HTERT RPE-1 (cell line): ENCODE measurements around the gene ZFP36L2.

ENCODE experiments used
- in situ Hi-C: fragments of 300-500 bp; cut with MboI; formaldehyde crosslinking; loops from 4 replicates; pipeline ENCODE4 v1.14.3; 2020; ENCODE audit warnings: low sequenced_read_pairs

ZFP36L2 gene

DNA sequence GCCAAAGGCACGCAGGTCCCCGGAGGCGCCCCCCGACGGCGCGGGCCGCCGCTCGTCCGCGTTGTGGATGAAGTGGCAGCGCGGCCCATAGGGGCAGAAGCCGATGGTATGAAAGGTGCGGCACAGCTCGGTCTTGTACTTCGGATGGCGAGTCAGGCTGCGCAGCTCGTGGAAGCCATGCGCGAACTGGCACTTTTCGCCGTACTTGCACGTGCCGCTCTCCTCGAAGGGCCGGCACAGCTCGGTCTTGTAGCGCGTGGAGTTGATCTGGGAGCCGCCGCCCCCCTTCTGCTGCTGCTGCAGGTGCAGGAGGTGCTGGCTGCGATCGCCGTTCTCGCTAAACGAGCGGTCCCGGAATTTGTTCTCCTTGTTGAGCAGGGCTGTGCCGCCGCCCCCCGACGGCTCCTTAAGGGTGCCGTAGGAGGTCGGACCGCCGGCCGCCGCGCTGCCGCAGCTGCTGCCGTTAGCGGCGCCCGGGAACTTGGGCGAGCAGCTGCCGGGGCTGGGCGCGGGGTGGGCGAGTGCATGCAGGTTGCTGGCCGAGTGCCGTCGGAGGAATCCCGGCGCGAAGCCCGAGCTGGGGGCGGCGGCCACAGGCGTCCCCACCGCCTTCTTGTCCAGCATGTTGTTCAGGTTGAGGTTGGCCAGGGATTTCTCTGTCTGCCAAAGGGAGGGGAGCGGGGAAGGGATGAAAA is 1.2 kb downstream of the ZFP36L2 start:
- in situ Hi-C loops: no loop called here

DNA sequence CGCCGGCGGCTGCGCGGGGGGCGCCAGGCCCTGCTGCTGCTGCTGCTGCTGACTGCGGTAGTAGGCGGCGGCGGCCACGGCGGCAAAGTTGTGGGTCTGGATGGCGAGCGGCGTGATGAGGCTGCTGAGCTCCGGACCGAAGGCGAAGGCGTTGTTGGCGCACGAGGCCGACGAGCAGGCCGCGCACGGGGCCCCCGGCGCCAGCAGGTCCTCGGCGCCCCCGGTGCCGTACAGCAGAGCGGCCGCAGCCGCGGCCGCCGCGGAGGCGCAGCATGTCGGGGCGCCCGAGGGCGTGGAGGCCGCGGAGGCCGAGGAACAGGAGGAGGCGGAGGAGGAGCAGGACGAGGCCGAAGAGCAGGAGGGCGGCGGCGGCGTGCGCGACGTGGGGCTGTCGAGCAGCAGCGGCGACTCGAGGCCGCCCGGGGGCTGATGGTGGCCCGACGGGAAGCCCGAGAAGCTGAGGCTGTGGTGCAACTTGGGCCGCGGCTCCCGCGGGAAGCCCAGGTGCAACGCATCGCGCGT is 1.8 kb downstream of the ZFP36L2 start:
- in situ Hi-C loops: no loop called here

DNA sequence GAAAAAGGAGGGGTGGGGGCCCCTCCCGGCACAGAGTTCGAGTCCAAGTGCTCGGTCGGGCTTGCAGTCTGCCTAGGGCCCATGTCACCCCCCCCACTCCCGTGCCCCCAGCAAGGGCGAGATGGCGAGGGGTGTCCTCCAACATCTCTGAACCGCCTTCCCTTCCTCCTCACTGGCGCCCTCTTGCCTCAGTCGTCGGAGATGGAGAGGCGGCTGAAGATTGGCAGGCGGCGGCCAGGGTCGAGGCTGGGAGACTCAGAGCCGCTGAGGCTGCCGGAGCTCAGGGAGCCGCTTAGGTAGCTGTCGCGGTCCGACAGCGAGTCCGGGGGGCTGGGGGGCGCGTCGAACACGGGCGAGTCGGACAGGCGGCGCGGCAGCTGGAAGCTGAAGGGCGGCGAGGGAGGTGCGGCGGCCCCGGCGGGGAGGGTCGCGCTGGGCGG is 2.3 kb downstream of the ZFP36L2 start:
- in situ Hi-C loops: no loop called here

DNA sequence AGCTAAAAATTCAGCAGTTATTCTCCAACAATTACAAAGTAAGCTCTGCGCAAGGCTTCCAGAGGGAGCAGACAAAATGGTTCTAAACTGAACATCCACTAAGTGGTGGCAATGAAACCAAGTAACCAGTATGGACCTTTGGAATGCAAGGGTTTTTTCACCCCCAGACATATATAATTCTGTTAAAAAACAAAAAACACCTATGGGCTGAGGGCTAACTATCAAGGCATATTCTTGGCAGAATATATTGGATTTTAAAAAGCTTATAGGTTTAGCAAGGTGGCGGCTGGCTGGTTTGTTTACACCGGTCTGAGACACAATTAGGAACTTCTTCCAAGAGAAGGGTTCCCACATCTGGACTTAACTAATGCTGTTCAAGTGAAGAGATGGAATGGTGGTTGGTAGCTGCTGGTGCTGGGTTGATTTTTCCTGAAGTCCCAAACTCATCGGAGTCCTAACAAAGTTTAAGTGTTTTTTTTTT is 2.8 kb downstream of the ZFP36L2 start:
- in situ Hi-C loops: no loop called here

DNA sequence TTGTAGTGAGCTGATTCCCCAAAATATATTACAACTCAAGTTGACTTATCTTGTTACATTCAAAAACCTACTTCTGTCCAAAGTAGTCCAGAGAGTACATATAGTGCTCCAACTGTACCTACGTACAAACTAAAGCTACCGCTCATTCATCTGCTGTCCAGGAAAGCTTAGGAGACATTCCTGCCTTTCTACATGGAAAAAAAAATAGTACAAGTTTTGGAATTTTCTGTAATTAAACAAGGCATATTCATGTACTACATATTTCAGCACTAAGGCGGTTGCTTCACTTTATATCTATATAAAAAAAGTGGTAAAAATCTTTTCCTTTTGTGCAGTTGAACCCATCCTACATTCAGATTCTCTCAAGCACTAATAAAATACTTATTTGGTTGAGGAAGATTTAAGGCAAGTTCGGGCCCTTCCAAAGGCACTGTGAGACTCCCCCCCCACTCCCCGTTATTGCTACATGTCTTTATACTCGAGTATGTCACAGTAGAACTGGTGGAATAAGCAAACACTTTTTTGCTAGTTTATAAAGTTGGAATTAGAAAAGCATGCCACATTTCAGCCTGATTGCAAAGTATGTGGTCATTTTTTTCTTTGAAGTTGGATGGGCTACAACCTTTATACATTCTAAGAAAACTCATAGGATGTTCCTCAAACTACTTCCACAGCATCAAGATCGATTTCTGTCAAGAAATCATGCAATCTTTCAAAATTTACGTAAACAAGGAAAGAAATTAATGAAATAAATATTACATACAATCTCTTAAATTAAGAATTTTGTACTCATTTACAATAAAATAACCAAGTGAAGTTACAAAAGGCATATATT is 3.7 kb downstream of the ZFP36L2 start:
- in situ Hi-C loops: no loop called here

DNA sequence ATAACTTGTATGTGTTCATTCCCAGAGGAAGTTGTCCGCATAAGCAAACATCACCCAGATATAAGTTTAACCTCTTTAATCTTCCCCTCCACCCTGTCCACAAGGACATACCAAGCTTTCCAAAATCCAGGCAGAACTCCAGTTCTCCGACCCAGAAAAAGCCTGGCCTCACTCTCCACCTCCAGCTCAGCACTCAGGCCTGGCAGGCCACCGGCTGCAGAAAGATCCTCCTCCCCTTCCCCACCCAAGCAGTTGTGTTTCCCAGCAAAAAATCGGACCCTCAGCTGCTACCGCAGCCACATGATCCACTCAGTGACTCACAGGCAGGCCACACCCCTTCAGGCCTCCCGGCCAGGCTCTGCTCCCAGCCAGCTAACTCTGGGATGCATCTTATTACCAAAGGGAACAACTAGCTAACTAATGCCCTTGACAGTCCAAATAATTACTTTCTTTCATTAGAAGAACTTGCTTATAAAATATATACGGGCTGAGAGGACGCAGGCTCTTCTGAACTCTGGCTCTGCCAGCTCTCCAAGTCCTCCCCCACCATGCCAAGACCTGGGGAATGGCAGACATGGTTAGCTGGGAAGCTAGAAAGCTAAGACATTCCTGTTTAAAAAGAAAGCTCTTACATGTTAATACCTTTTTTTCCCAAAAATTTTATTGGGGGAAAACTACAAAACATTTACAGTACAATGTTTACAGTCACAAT is 4.5 kb downstream of the ZFP36L2 start:
- in situ Hi-C loops: no loop called here

DNA sequence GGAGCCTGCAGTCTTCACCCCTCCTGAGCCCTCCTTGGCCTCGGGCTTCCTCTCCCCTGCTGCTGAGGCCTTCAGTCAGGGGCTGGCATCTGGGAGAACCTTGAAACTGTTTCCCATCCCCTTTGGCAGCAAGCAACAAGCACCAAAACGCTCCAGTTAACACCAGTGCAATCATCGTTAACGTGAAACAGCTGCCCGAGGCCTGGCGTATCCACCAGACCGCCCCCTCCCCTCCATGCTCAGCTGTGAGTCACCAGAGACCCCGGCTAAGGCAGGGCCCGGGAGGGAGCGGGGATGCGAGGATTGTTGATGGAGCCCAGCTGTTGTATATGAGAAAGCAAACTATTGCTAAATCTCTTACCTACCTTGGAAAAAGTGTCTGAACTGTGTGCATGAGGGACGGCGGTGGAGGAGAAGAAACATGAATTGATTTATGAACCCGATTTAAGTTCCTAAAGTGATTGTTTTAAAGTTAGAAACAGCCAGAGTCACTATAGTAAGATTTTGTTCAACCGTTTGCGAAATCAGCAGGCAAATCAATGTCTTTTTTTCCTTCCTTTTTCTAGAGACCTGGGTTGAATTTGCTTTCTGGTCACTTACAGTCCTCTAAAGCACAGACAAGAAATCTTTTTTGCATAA is 5.2 kb downstream of the ZFP36L2 start:
- in situ Hi-C loops: no loop called here

DNA sequence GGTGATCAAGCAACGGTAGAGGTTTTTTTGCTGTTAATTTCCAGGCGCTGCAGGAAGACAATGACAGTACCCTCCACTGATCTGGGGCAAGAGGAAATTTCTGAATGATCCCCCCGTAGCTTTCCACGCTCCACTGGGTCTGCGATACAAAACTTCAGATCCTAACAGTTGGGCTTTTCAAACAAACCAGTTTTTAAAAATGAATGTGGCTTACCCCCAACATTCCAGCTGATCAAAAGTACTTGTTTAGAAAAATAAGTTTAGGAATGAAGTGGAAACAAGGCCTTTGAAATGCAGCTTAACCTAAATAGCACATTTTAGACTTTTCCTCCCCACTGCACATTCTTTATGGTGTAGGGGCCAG is 5.7 kb downstream of the ZFP36L2 start:
- in situ Hi-C loops: no loop called here

DNA sequence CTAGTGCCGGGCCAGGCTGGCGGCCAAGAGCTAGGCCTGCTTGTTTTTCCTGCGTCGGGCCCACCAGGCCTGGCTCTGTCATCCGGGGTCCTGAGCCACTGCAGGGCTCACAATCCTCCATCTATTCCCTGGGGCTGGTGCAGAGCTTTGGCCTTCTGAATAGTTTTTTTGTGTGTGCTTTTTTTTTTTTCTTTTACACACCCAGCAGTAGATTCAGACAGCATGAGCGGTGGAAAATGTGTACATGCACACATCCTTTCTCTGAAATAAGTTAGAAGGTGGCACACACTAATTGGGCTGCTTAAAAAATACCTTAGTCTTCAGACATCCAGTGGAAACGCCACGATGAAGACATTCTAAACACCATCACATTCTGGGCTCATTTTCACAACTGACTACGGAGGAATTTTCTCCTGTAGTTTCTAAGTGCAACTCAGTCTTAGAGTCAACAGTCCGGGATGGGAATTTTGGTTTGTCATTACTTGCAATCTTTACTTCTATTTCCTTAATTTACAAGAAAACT is 6.1 kb downstream of the ZFP36L2 start:
- in situ Hi-C loops: no loop called here

DNA sequence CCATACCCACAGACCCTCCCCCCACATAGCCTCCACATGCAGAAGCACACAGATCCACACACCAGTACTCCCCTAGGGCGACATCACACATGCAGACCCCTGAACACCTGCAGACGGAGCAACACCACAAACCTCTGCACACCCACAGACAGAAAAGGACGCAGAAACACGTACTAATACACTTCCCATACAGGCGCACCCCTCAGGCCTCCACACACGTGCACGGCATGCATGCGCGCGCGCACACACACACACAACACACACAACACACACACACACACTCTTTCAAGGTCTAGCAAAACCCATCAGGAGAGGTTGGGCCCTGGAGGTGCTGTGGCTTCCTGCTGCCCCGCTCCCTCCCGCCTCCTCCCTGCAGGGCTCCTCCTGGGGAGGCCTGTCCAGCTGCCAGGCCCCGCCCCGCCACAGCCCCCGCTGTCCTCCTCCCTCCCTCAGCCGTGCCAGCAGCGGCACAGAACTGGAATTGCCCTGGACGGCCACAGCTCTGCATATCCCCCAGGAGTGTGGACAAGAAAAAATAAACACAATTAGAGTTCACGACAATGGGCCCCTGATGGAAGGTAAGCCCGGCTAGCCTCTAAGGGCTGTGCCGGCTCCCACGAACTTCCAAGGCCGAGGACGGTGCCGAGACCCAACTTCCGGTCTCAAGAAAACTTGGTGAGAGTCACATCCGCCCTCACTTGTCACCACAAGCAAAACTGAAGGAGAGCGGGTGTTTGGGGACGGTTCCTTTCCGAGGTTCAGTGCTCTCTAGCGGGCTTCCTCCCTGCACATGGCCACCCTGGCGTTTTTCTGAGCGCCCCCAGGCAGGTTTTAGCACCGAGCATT is 6.8 kb downstream of the ZFP36L2 start:
- in situ Hi-C loops: no loop called here

DNA sequence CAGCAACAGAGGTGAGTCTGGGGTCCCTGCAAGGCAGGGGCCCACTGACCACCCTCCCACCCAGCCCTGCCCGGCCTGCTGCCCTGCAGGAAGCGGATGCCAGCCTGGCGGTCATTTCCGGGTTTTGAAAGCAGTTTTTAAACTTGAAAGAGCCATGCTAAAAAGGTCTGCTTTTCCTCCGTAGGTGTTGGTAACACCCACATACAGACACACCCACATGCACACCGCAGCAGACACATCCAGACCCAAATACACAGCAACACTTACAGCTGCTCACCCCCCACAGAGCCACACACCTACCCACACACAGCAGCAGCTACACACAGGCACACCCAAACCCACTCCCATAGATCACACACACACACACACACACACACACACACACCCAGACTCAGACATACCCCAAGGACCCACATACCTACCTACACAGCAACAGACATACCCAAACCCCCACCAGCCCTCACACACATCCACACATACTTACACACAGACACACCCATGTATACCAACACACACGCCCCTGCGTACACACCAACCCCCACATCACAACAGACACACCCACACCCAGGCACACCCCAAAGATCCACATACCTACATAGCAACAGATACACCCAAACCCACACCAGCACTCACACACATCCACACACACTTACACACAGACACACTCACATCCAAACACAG is 7.6 kb downstream of the ZFP36L2 start:
- in situ Hi-C loops: no loop called here

DNA sequence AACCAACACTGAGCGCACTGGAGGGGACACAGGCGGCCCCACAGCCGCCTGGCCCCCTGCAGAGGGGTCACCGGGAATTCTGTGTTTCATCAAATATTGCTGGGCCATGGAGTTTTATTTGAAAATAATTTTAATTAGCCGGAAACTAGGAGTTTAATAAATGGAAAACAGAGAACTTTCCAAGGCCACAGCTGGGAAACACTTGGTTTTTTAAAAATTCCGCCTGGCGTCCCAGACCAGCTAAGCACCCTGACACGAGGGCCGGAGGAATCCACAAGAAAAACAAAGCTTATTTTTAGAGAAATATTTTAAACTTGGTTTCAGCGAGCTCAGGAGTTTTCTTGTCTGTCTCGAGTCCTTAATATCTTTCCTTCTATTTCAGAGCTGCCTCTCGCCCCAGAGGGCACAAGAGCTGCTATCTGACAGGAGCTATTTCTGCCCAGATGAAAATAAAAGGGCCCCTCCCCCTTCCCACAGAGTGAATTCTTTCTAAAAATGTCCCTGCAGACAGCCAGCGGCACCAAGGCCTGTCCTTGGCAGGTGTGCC is 8.2 kb downstream of the ZFP36L2 start:
- in situ Hi-C loops: no loop called here

DNA sequence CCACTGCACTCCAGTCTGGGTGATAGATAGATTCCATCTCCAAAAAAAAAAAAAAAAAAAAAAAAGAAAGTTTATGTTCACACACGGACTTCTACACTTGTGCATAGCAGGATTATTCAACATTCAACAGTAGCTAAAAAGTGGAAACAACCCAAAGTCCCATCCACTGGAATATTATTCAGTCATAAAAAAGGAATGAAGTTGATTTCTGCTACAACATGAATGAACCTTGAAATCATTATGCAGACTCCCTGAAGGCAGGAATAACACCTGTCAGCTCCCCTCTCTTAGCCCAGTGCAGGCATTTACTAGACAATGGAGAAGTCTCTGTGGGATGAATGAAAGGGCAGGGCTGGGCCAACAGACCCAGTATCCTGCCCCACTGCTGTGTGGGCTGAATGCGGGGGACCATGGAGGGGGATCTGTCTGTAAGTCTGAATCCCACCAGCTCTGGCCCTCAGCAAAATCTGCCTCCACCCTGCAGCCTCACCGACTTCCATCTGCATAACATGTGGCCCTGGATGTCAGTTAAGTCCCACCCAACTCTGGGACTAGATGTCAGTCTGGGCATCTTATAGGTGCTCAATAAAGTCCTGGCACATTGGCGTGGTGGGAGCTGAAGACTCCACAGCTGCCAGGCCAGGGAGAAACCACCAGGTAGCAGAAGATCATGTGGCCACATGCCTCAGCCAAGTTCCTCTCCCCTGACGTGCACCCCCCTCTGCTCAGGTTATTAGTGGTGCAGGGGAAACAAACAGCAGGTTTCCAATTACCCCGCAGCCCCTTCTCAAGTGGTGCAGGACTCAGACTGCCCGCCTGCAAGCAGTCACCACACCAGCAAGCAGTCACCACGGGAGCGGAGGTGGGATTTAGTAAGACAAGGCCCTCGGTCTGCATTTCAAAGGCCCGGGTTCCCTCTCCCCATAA is 8.9 kb downstream of the ZFP36L2 start:
- in situ Hi-C loops: no loop called here

DNA sequence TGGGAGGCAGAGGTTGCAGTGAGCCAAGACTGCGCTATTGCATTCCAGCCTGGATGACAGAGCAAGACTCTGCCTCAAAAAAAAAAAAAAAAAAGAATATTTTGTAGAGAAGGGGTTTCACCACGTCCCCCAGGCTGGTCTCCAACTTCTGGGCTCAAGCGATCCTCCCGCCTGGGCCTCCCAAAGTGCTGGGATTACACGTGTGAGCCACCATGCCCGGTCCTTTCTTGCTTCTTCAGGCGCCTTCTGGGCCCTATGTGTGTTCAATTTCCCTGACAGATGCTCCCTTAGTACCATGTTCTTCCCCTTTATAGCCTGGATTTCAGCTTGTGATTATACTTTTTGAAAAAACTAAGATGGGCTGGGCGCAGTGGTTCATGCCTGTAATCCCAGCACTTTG is 9.8 kb downstream of the ZFP36L2 start:
- in situ Hi-C loops: no loop called here

DNA sequence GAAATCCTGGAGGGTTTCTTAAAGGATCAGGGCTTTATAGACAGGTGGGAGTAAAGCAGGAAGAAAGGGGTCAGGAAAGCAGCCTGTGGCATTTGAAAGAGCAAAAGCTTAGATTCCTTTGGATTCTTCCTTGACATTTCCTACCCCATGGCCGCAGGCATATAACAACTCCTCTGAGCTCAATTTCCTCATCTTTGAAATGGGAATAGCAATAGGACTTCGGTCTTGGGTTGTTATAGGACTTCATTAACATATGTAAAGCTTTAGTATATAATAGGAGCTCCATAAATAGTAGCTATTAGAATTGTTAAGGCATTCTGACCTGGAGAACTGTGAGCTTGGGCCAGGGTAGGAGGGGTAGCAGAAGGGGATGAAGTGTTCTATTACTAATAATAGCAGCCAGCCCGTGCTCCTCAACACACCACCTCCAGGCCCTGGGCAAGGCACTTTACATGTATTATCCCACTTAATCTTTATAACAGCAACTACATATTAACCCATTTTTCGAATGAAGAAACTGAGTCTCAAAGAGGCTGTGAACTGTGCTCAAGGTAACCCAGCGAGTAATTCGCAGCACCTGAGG is 10.6 kb downstream of the ZFP36L2 start:
- in situ Hi-C loops: no loop called here

DNA sequence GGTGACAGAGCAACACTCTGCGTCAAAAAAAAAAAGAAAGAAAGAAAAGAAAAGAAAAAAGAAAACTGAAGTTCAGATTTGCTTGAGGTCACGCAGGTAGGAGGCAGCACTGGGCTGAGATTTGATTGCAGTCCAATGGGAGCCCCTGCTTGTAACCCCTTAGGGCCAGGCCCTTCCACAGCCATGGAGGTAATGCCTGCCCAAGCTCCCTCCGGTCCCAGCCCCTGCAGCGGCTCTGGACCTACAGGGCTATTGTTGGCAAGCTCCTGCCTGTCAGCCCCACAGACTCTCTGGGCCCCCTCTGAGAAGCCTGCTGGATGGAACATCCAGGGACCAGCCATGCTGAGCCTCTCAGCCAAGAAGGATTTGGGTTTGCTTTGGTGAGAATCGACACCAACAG is 12.2 kb downstream of the ZFP36L2 start:
- in situ Hi-C loops: no loop called here

DNA sequence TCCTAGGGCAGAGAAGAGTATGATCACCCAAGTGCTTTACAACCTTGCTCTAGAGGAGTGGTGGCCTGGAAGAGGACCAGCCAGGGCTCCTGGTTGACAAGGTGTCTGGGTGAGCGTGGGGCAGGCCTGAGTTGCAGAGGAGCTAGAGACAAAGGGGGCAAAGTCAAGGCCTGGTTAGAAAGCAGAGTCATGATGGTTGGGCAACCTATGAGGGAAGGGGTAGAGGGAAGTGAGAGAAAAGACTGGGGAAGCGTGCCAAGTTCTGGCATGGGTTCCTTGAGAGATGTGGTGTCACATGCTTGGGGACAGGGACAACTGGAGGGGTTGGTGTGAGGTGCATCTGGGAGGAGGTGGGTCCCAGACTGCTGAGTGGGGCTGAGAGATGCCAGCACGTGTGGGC is 13.5 kb downstream of the ZFP36L2 start:
- in situ Hi-C loops: no loop called here
